DOHH2 (cell line): Measurements from ENCODE around the gene SMURF1.

ENCODE experiments used
- H3F3A ChIP-seq: fragments of 200-600 bp; sonication (generic), shearing (Covaris generic); 2 replicates; pipeline ENCODE4 v1.6.0; 2016; ENCODE audit warnings: antibody characterized with exemption, mild to moderate bottlenecking; ENCODE audit not compliant: control insufficient read depth, insufficient read depth
- H3K27ac ChIP-seq: fragments of 200-600 bp; sonication (generic); 2 replicates; pipeline ENCODE4 v1.5.1; 2014; ENCODE audit warnings: low read depth, mild to moderate bottlenecking, low read length, moderate library complexity
- H3K27me3 ChIP-seq: fragments of 200-600 bp; sonication (generic); 2 replicates; pipeline ENCODE4 v1.6.1; 2014; ENCODE audit warnings: mild to moderate bottlenecking, low read length, mixed read lengths; ENCODE audit not compliant: control insufficient read depth
- H3K36me3 ChIP-seq: fragments of 200-600 bp; sonication (generic); 2 replicates; pipeline ENCODE4 v1.6.1; 2014; ENCODE audit warnings: mild to moderate bottlenecking, low read length, moderate library complexity, mixed read lengths; ENCODE audit not compliant: control insufficient read depth
- H3K4me1 ChIP-seq: fragments of 200-600 bp; sonication (generic); 2 replicates; pipeline ENCODE4 v1.6.1; 2014; ENCODE audit warnings: mild to moderate bottlenecking, low read length, mixed read lengths; ENCODE audit not compliant: control insufficient read depth
- H3K4me2 ChIP-seq: fragments of 200-600 bp; sonication (generic); 2 replicates; pipeline ENCODE4 v1.6.0; 2014; ENCODE audit warnings: mild to moderate bottlenecking, low read length, moderate library complexity
- H3K4me3 ChIP-seq: fragments of 200-600 bp; sonication (generic); 2 replicates; pipeline ENCODE4 v1.5.1; 2014; ENCODE audit warnings: mild to moderate bottlenecking, low read length, mixed read lengths
- H3K79me2 ChIP-seq: fragments of 200-600 bp; sonication (generic); 2 replicates; pipeline ENCODE4 v1.6.1; 2014; ENCODE audit warnings: mild to moderate bottlenecking, low read length, mixed read lengths; ENCODE audit not compliant: control insufficient read depth
- H3K9me2 ChIP-seq: fragments of 200-600 bp; sonication (generic); replicated peaks from 2 replicates; pipeline ENCODE4 v1.6.1; 2014; ENCODE audit warnings: mild to moderate bottlenecking, low read length, mixed read lengths; ENCODE audit not compliant: control insufficient read depth
- H3K9me3 ChIP-seq: fragments of 200-600 bp; sonication (generic); 2 replicates; pipeline ENCODE4 v1.6.1; 2014; ENCODE audit warnings: antibody characterized with exemption, low read length, mixed read lengths; ENCODE audit not compliant: control insufficient read depth, insufficient read depth
- H4K20me1 ChIP-seq: fragments of 200-600 bp; sonication (generic); 2 replicates; pipeline ENCODE4 v1.6.0; 2014; ENCODE audit warnings: low read depth, mild to moderate bottlenecking, antibody characterized with exemption, low read length, moderate library complexity; ENCODE audit not compliant: control insufficient read depth, insufficient read depth
- CTCF ChIP-seq: fragments of 200-600 bp; sonication (generic); IDR thresholded peaks from one replicate; pipeline ENCODE4 v1.5.1; 2014; ENCODE audit warnings: antibody characterized with exemption, mild to moderate bottlenecking, low read depth, low read length; ENCODE audit not compliant: poor library complexity, severe bottlenecking
- EZH2phosphoT487 ChIP-seq: fragments of 200-600 bp; sonication (generic); IDR thresholded peaks from 2 replicates; pipeline ENCODE4 v1.6.1; 2017; ENCODE audit warnings: borderline replicate concordance, mild to moderate bottlenecking, antibody characterized with exemption, low read length, moderate library complexity, mixed read lengths

The SMURF1 gene

GRCh38 chr7:99135938-99136337, 8.0 kb downstream of the SMURF1 start:
- Histone ChIP-seq H3K4me2 (no peak overlapping the region), H3K36me3 (0 out of 2 replicates have a peak, but pooled peaks cover 2% of the 10 kb centered on the region), H3K9me3 (no peaks in the 10 kb centered on the region), H3K27ac (no peak overlapping the region), H4K20me1 (peaks cover 69% of the 10 kb centered on the region), H3F3A (peaks cover 17% of the 10 kb centered on the region), H3K9me2 (no peaks in the 10 kb centered on the region), H3K4me1 (peaks cover 24% of the 10 kb centered on the region), H3K4me3 (no peak overlapping the region), H3K27me3 (no peaks in the 10 kb centered on the region), H3K79me2 (peaks cover 100% of the 10 kb centered on the region)
- no peak for TF ChIP-seq CTCF
- TF ChIP-seq EZH2phosphoT487: no peak

- Histone ChIP-seq H3K4me3 (no peak overlapping the region), H4K20me1 (peaks cover 53% of the 10 kb centered on the region), H3K79me2 (peaks cover 100% of the 10 kb centered on the region), H3K27ac (no peak overlapping the region), H3K36me3 (no peaks in the 10 kb centered on the region), H3K4me1 (peaks cover 15% of the 10 kb centered on the region), H3K4me2 (no peak overlapping the region), H3K9me3 (no peaks in the 10 kb centered on the region), H3F3A (peaks cover 11% of the 10 kb centered on the region), H3K9me2 (no peaks in the 10 kb centered on the region), H3K27me3 (no peaks in the 10 kb centered on the region)
- TF ChIP-seq EZH2phosphoT487: no peak
- no peak for TF ChIP-seq CTCF
These were observed 9.9 kb downstream of the SMURF1 start for GRCh38 chr7:99133766-99134564.

- TF ChIP-seq CTCF: no peak
- no peak for TF ChIP-seq EZH2phosphoT487
- H4K20me1 ChIP-seq: peaks cover 53% of the 10 kb centered on the region
- no peaks in the 10 kb centered on the region for H3K27me3 ChIP-seq
- H3K4me3 ChIP-seq: no peak overlapping the region
- H3K27ac ChIP-seq: no peak overlapping the region
- no peaks in the 10 kb centered on the region for H3K9me2 ChIP-seq
- H3F3A ChIP-seq: peaks cover 6% of the 10 kb centered on the region
- H3K4me1 ChIP-seq: peaks cover 15% of the 10 kb centered on the region
- no peaks in the 10 kb centered on the region for H3K36me3 ChIP-seq
- peaks cover 100% of the 10 kb centered on the region for H3K79me2 ChIP-seq
- no peak overlapping the region for H3K4me2 ChIP-seq
- H3K9me3 ChIP-seq: no peaks in the 10 kb centered on the region
These were observed 11.2 kb downstream of the SMURF1 start for GRCh38 chr7:99132595-99133321.
